ENCODE data around the gene ACTR8.

- no peak for TF ChIP-seq CTCF (IDR thresholded peaks at IDR 0.05)
- no peak for TF ChIP-seq POLR2A (IDR thresholded peaks at IDR 0.05)
These were observed 37.5 kb downstream of the ACTR8 start for GRCh38 chr3:53844262-53845102.

Measured in heart left ventricle (tissue), 13 donors.